Neural crest cell (in vitro differentiated cells): ENCODE results near the gene S100A1. TPM values are rescaled to one million over a fixed set of nuclear protein-coding genes. Genes with fewer than 3 reads are reported as not detected.
A peak's percentile ranks its signal among the peaks of the same experiment; 100 is the strongest.
"Not testable (repeated sequence)": the region's sequence is repeated elsewhere in the genome, so short reads cannot be mapped to it uniquely, and the experiment has no call there.

Experiments
- DNase-seq: peaks from one replicate; pipeline ENCODE4 v3.0.0; 2021; ENCODE audit warnings: low read depth, mixed read lengths, low spot score
- H3K27ac Mint-ChIP-seq: one replicate; pipeline ENCODE4 v1.8.0; 2021; ENCODE audit warnings: mild to moderate bottlenecking, mixed read lengths; ENCODE audit not compliant: unreplicated experiment
- H3K27me3 Mint-ChIP-seq: 2 replicates; pipeline ENCODE4 v1.8.0; 2021; ENCODE audit warnings: low read depth, mild to moderate bottlenecking, mixed read lengths
- H3K36me3 Mint-ChIP-seq: 2 replicates; pipeline ENCODE4 v1.8.0; 2021; ENCODE audit warnings: low read depth, mild to moderate bottlenecking, mixed read lengths
- H3K4me1 Mint-ChIP-seq: 2 replicates; pipeline ENCODE4 v1.8.0; 2021; ENCODE audit warnings: mixed read lengths
- H3K4me3 Mint-ChIP-seq: one replicate; pipeline ENCODE4 v1.8.0; 2021; ENCODE audit warnings: mild to moderate bottlenecking, mixed read lengths
- H3K9me3 Mint-ChIP-seq: 2 replicates; pipeline ENCODE4 v1.8.0; 2021; ENCODE audit warnings: mixed read lengths
- CTCF ChIP-seq: fragments of 200-600 bp; sonication (generic); conservative IDR thresholded peaks from 2 replicates; pipeline ENCODE4 v1.5.0; 2021; ENCODE audit warnings: antibody characterized with exemption, mild to moderate bottlenecking
- total RNA-seq: library from RNA; stranded (reverse); gene quantifications from 2 replicates; pipeline ENCODE4 v1.2.1, GENCODE V29; 2021

Gene S100A1
- total RNA-seq, 1 donor from 2014 or later, result not detected

- H3K9me3 Mint-ChIP-seq, H3K27me3 Mint-ChIP-seq, H3K4me3 Mint-ChIP-seq, H3K27ac Mint-ChIP-seq: not testable (repeated sequence)
- Mint-ChIP-seq H3K4me1 (peaks cover 24% of the 10 kb centered on the region), H3K36me3 (peaks cover 16% of the 10 kb centered on the region)
- DNase-seq, result peak; percentile 43
- TF ChIP-seq CTCF, result peak; percentile 35
Measured at GRCh38 chr1:153671628-153672353, 43.6 kb downstream of the S100A1 start.

GRCh38 chr1:153673511-153673910 is 45.3 kb downstream of the S100A1 start:
- no peaks in the 10 kb centered on the region for H3K9me3 Mint-ChIP-seq
- TF ChIP-seq CTCF, result no peak
- H3K27ac Mint-ChIP-seq, result no peak overlapping the region
- peaks cover 22% of the 10 kb centered on the region for H3K27me3 Mint-ChIP-seq
- no peak for DNase-seq
- H3K4me1 Mint-ChIP-seq, result peaks cover 24% of the 10 kb centered on the region
- peak overlapping the region; percentile 84 for H3K4me3 Mint-ChIP-seq
- H3K36me3 Mint-ChIP-seq, result peaks cover 7% of the 10 kb centered on the region

GRCh38 chr1:153677718-153678518 is 49.7 kb downstream of the S100A1 start:
- Mint-ChIP-seq H3K36me3 (no peaks in the 10 kb centered on the region), H3K9me3 (no peaks in the 10 kb centered on the region), H3K27me3 (peaks cover 66% of the 10 kb centered on the region), H3K27ac (no peak overlapping the region), H3K4me1 (peaks cover 23% of the 10 kb centered on the region), H3K4me3 (peak overlapping the region; percentile 81)
- TF ChIP-seq CTCF, result peak; percentile 89
- peak; percentile 65 for DNase-seq

- peaks cover 23% of the 10 kb centered on the region for H3K4me1 Mint-ChIP-seq
- peaks cover 70% of the 10 kb centered on the region for H3K27me3 Mint-ChIP-seq
- H3K36me3 Mint-ChIP-seq, result no peaks in the 10 kb centered on the region
- no peaks in the 10 kb centered on the region for H3K9me3 Mint-ChIP-seq
- no peak for TF ChIP-seq CTCF
- no peak for DNase-seq
- H3K27ac Mint-ChIP-seq, result no peak within 1 kb of the TSS
- peak within 1 kb of the TSS; percentile 83 for H3K4me3 Mint-ChIP-seq
Measured at GRCh38 chr1:153678519-153679336, 50.5 kb downstream of the S100A1 start, which contains the start of gene NPR1. Gene NPR1 (plus strand): TSS chr1:153678688. CDS start chr1:153679109, 421 bp downstream.
